Neural crest cell (in vitro differentiated cells): ENCODE measurements around the gene CCDC169. TPM values are rescaled to one million over a fixed set of nuclear protein-coding genes. Genes with fewer than 3 reads are reported as not detected.

Experiments
- DNase-seq: peaks from one replicate; pipeline ENCODE4 v3.0.0; 2021; ENCODE audit warnings: low read depth, mixed read lengths, low spot score
- H3K27ac Mint-ChIP-seq: one replicate; pipeline ENCODE4 v1.8.0; 2021; ENCODE audit warnings: mild to moderate bottlenecking, mixed read lengths; ENCODE audit not compliant: unreplicated experiment
- H3K27me3 Mint-ChIP-seq: 2 replicates; pipeline ENCODE4 v1.8.0; 2021; ENCODE audit warnings: low read depth, mild to moderate bottlenecking, mixed read lengths
- H3K36me3 Mint-ChIP-seq: 2 replicates; pipeline ENCODE4 v1.8.0; 2021; ENCODE audit warnings: low read depth, mild to moderate bottlenecking, mixed read lengths
- H3K4me1 Mint-ChIP-seq: 2 replicates; pipeline ENCODE4 v1.8.0; 2021; ENCODE audit warnings: mixed read lengths
- H3K4me3 Mint-ChIP-seq: one replicate; pipeline ENCODE4 v1.8.0; 2021; ENCODE audit warnings: mild to moderate bottlenecking, mixed read lengths
- H3K9me3 Mint-ChIP-seq: 2 replicates; pipeline ENCODE4 v1.8.0; 2021; ENCODE audit warnings: mixed read lengths
- total RNA-seq: library from RNA; stranded (reverse); gene quantifications from 2 replicates; pipeline ENCODE4 v1.2.1, GENCODE V29; 2021
- TF ChIP-seq, protein P1 (sequence below): fragments of 200-600 bp; sonication (generic); conservative IDR thresholded peaks from 2 replicates; pipeline ENCODE4 v1.5.0; 2021; ENCODE audit warnings: antibody characterized with exemption, mild to moderate bottlenecking

The CCDC169 gene
- total RNA-seq, 1 donor from 2014 or later: 1.7 TPM

DNA sequence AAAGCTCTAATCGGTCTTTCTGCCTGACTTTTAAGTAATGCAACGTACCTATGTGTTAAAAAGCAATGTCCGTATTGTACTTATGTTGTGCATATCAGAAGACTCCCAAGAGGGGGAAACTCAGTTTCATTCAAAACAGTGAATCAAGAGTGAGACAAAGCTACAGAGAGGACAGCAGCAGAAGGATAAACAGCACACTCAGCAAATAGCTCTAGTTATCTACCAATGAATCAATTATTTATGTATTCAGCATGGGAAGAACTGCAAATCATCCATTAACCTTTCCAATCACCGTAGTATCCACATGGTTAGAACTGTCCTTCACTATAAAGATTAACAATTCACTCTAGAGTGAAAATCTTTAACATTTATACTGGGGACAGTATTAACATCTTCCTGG lies 46.6 kb downstream of the CCDC169 start:
- TF ChIP-seq, protein P1, sequence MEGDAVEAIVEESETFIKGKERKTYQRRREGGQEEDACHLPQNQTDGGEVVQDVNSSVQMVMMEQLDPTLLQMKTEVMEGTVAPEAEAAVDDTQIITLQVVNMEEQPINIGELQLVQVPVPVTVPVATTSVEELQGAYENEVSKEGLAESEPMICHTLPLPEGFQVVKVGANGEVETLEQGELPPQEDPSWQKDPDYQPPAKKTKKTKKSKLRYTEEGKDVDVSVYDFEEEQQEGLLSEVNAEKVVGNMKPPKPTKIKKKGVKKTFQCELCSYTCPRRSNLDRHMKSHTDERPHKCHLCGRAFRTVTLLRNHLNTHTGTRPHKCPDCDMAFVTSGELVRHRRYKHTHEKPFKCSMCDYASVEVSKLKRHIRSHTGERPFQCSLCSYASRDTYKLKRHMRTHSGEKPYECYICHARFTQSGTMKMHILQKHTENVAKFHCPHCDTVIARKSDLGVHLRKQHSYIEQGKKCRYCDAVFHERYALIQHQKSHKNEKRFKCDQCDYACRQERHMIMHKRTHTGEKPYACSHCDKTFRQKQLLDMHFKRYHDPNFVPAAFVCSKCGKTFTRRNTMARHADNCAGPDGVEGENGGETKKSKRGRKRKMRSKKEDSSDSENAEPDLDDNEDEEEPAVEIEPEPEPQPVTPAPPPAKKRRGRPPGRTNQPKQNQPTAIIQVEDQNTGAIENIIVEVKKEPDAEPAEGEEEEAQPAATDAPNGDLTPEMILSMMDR: no peak
- Mint-ChIP-seq H3K36me3 (no peaks in the 10 kb centered on the region), H3K27ac (no peak overlapping the region), H3K27me3 (no peaks in the 10 kb centered on the region), H3K9me3 (peaks cover 5% of the 10 kb centered on the region), H3K4me3 (no peak overlapping the region), H3K4me1 (no peaks in the 10 kb centered on the region)
- DNase-seq: no peak

DNA sequence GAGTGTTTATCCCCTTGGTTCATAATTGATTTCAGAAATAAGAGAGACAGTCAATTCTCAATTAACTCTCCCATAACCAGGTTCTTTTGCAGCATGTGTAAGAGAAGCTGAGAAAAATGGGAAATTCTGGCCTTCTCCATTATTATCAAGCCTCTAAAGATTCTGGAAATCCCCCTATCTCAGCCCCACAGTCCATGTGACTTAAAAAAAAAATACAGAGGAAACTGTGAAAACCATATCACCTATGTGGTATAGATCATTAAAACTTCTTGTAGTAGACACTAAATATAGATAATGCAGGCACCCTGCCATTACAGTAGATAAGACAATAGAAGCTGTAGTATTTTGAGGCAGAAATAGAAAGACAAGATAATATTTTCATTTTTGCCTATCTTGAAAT lies 48.9 kb downstream of the CCDC169 start:
- Mint-ChIP-seq H3K27me3 (no peaks in the 10 kb centered on the region), H3K9me3 (peaks cover 5% of the 10 kb centered on the region), H3K4me3 (no peak overlapping the region), H3K27ac (no peak overlapping the region), H3K4me1 (no peaks in the 10 kb centered on the region), H3K36me3 (no peaks in the 10 kb centered on the region)
- DNase-seq: no peak
- TF ChIP-seq, protein P1: no peak

DNA sequence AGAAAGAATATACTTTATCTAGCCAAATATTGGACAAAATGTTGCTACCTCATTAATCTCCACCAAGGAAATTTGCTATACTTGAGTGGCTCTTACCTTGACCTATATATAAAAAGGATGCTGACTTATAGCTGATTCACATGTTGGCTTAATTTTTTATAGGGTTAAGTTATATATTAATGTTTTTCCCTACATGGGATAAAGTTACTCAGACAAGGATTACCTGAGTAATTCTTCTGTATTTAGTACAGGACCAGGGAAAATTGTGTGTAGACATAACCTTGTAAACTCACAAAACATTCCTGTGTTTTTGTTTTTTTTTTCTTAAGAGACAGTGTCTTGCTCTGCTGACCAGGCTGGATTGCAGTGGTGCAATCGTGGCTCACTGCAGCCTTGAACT lies 52.6 kb downstream of the CCDC169 start:
- Mint-ChIP-seq H3K36me3 (no peaks in the 10 kb centered on the region), H3K27ac (no peak overlapping the region), H3K4me3 (no peak overlapping the region), H3K27me3 (no peaks in the 10 kb centered on the region), H3K4me1 (no peaks in the 10 kb centered on the region), H3K9me3 (peaks cover 5% of the 10 kb centered on the region)
- DNase-seq: no peak
- TF ChIP-seq, protein P1: no peak

DNA sequence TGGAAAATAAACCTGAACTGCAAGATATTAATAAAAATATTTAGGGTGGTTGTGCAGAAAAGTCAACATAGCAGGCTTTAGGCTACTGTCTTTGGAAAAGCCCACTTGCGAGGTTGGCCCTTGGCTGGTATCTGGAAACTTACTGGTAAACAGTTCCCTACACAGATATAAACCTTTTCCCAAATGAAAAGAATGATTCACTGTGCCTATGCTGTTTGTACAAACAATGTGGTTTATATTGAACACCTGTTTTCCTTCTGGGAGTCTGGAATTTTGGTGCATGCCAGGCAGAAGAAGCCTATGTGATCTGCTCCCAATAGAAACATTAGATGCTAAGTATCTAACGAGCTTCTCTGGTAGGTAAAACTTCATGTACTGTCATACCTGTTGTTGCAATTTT lies 53.5 kb downstream of the CCDC169 start:
- DNase-seq: no peak
- TF ChIP-seq, protein P1: no peak
- Mint-ChIP-seq H3K4me1 (no peaks in the 10 kb centered on the region), H3K27me3 (no peaks in the 10 kb centered on the region), H3K9me3 (peaks cover 5% of the 10 kb centered on the region), H3K36me3 (no peaks in the 10 kb centered on the region), H3K4me3 (no peak overlapping the region), H3K27ac (no peak overlapping the region)

DNA sequence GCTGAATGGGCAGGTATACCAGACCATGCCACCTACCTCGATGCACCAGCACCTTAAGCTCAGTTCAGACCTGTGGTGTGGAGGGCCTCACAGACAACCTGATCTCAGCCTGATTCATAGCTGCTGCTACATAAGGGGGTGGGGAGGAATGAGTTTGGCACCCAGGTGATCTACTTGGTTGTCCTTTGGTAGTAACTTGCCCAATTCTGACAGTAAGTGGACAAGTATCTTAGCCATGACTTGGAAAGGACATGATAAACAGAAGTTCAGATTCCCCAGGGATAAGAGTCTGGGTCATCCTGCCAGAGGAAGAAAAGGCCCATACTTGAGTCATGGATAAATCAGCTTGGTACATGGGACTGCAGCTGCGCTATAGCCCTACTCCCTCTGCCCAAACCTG lies 54.9 kb downstream of the CCDC169 start:
- TF ChIP-seq, protein P1: no peak
- no peaks in the 10 kb centered on the region for H3K4me1 Mint-ChIP-seq
- peaks cover 5% of the 10 kb centered on the region for H3K9me3 Mint-ChIP-seq
- no peak overlapping the region for H3K27ac Mint-ChIP-seq
- H3K27me3 Mint-ChIP-seq: no peaks in the 10 kb centered on the region
- DNase-seq: no peak
- H3K4me3 Mint-ChIP-seq: no peak overlapping the region
- no peaks in the 10 kb centered on the region for H3K36me3 Mint-ChIP-seq

DNA sequence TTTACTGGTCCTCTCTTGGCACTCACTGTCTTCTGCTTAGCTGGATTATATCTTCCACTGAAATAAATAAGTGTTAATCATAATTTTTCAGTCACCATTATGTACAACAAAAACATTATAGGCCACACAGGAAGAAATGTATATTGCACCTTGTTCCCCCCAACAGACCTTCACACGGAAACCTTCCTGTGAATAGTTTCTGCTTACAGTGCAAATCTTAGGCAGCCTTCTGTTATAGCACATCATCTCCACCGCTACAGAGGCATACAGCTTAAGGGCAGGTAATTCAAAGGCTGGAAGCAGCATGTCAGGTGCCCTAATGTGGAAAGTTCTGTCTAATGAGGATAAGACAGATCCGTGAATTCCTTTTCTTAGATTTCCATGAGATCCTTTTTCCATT lies 66.4 kb downstream of the CCDC169 start:
- H3K27me3 Mint-ChIP-seq: no peaks in the 10 kb centered on the region
- H3K4me3 Mint-ChIP-seq: no peak overlapping the region
- no peak overlapping the region for H3K27ac Mint-ChIP-seq

More for the DNA sequence above, 66.4 kb downstream of the CCDC169 start:
- TF ChIP-seq, protein P1: no peak
- Mint-ChIP-seq H3K9me3 (peaks cover 3% of the 10 kb centered on the region), H3K36me3 (peaks cover 4% of the 10 kb centered on the region), H3K4me1 (no peaks in the 10 kb centered on the region)
- no peak for DNase-seq
